Activated naive CD4-positive, alpha-beta T cell treated with anti-CD3 and anti-CD28 coated beads, Interleukin-2, amount 50 U/mL, for 24 hours (primary cell): Measurements from ENCODE around the gene HTR1A.

ENCODE experiments used
- H3K27ac Mint-ChIP-seq: one replicate; pipeline ENCODE4 v1.8.0; 2021; ENCODE audit warnings: mild to moderate bottlenecking, mixed read lengths
- H3K27me3 Mint-ChIP-seq: one replicate; pipeline ENCODE4 v1.8.0; 2021; ENCODE audit warnings: mixed read lengths
- H3K36me3 Mint-ChIP-seq: one replicate; pipeline ENCODE4 v1.8.0; 2021; ENCODE audit warnings: mixed read lengths
- H3K4me1 Mint-ChIP-seq: one replicate; pipeline ENCODE4 v1.8.0; 2021; ENCODE audit warnings: mixed read lengths
- H3K4me3 Mint-ChIP-seq: one replicate; pipeline ENCODE4 v1.8.0; 2021; ENCODE audit warnings: mild to moderate bottlenecking, mixed read lengths
- H3K9me3 Mint-ChIP-seq: one replicate; pipeline ENCODE4 v1.8.0; 2021; ENCODE audit warnings: mixed read lengths

HTR1A gene

GRCh38 chr5:63928451-63928850, 33.8 kb downstream of the HTR1A start:
- H3K4me1 Mint-ChIP-seq: no peaks in the 10 kb centered on the region

GRCh38 chr5:63923914-63924313, 38.3 kb downstream of the HTR1A start:
- Mint-ChIP-seq H3K27me3 (no peaks in the 10 kb centered on the region), H3K4me1 (no peaks in the 10 kb centered on the region), H3K27ac (no peak overlapping the region), H3K36me3 (no peaks in the 10 kb centered on the region), H3K4me3 (no peak overlapping the region), H3K9me3 (peaks cover 5% of the 10 kb centered on the region)

More at GRCh38 chr5:63928451-63928850, 33.8 kb downstream of the HTR1A start:
- Mint-ChIP-seq H3K9me3 (peaks cover 5% of the 10 kb centered on the region), H3K4me3 (no peak overlapping the region), H3K36me3 (no peaks in the 10 kb centered on the region), H3K27ac (no peak overlapping the region), H3K27me3 (no peaks in the 10 kb centered on the region)

- Mint-ChIP-seq H3K27me3 (no peaks in the 10 kb centered on the region), H3K36me3 (no peaks in the 10 kb centered on the region), H3K27ac (no peak overlapping the region), H3K4me1 (no peaks in the 10 kb centered on the region), H3K9me3 (no peaks in the 10 kb centered on the region), H3K4me3 (no peak overlapping the region)
These were observed 42.3 kb downstream of the HTR1A start for GRCh38 chr5:63919763-63920478.

DNA sequence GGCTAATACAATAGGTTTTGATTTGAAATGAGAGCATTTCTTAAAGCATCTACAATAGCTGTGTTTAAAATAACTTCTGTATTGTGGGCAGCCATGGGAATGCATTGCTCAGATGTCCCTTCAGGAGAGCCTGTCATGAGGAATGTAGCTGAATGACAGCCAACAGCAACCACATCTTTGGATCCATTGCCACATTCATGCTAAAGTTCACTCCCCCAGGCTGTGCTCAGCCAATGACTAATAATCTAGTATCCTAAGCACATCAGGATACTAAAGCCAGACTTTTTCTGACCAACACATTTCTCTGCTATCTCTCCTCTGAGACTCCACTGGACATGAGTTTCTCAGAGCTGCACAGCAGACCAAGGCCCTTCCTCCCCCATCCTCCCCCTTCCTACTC, 45.5 kb downstream of the HTR1A start:
- no peaks in the 10 kb centered on the region for H3K27me3 Mint-ChIP-seq
- no peaks in the 10 kb centered on the region for H3K9me3 Mint-ChIP-seq
- no peak overlapping the region for H3K4me3 Mint-ChIP-seq

DNA sequence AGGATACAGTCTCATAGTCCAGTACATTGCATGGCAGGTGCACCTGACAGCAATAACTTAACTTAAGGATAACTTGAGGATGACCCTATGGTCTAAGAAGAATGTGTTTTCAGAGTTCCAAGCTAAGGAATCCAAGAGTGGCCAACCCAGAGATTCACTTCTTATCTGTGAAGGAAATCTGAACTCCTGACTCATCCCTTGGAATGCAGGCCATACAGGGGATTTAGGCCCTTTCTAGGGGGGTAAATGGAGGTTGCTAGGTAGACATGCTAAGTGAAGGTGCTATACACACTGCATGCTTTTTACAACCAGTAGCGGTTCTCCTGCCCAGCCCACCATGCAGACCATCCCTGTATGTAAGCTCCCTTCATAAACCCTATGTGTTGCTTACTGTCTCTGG, 50.4 kb downstream of the HTR1A start:
- H3K27me3 Mint-ChIP-seq: no peaks in the 10 kb centered on the region
- no peak overlapping the region for H3K27ac Mint-ChIP-seq

More for the DNA sequence above, 45.5 kb downstream of the HTR1A start:
- no peaks in the 10 kb centered on the region for H3K4me1 Mint-ChIP-seq
- H3K36me3 Mint-ChIP-seq: no peaks in the 10 kb centered on the region
- H3K27ac Mint-ChIP-seq: no peak overlapping the region

More for the DNA sequence above, 50.4 kb downstream of the HTR1A start:
- H3K36me3 Mint-ChIP-seq: no peaks in the 10 kb centered on the region
- H3K4me3 Mint-ChIP-seq: no peak overlapping the region
- H3K9me3 Mint-ChIP-seq: peaks cover 10% of the 10 kb centered on the region
- H3K4me1 Mint-ChIP-seq: no peaks in the 10 kb centered on the region
